Ovary (tissue), 9 donors: ENCODE data around the gene TAS2R30. TPM values are rescaled to one million over a fixed set of nuclear protein-coding genes. Genes with fewer than 3 reads are reported as not detected.
"Not testable (repeated sequence)": the region's sequence is repeated elsewhere in the genome, so short reads cannot be mapped to it uniquely, and the experiment has no call there.

Source experiments
- DNase-seq, 5 donors: peaks; one replicate each; pipeline ENCODE4 v3.0.0-alpha.2; 2019 to 2020
- H3K27ac ChIP-seq, 2 donors: fragments of 200-600 bp; one replicate each; pipeline versions ENCODE4 v1.5.1 to v1.8.0; 2019 to 2022
- H3K27me3 ChIP-seq: fragments of 200-600 bp; one replicate; pipeline ENCODE4 v1.8.0; 2022
- H3K36me3 ChIP-seq: fragments of 200-600 bp; sonication (generic); one replicate; pipeline ENCODE4 v1.5.1; 2019
- H3K4me1 ChIP-seq: one replicate; pipeline ENCODE4 v1.8.1; 2013; ENCODE audit warnings: mild to moderate bottlenecking, moderate library complexity; ENCODE audit not compliant: insufficient read depth
- H3K4me3 ChIP-seq: fragments of 200-600 bp; sonication (generic); one replicate; pipeline ENCODE4 v1.5.1; 2017
- H3K9me3 ChIP-seq, 2 donors: fragments of 200-600 bp in 1 of 2; sonication (generic) in 1 of 2; one replicate each; pipeline versions ENCODE4 v1.5.1 to v1.8.1; 2013 to 2019; ENCODE audit warnings: mild to moderate bottlenecking in 1 of 2, moderate library complexity in 1 of 2
- EP300 ChIP-seq: sonication (generic); formaldehyde crosslinking; IDR thresholded peaks from one replicate; pipeline ENCODE4 v1.6.1; 2017; ENCODE audit warnings: antibody characterized with exemption
- POLR2A ChIP-seq: fragments of 450-650 bp; IDR thresholded peaks from one replicate; pipeline ENCODE4 v1.6.1; 2017; ENCODE audit warnings: antibody characterized with exemption, mild to moderate bottlenecking, moderate library complexity
- WGBS, 3 donors: extraction: QIAGEN DNeasy Blood & Tissue Kit in 1 of 3; methylation state at CpG; one replicate each; pipeline versions ENCODE4 v1.1.5 to v1.1.7; 2013 to 2017; 5-methylcytosine and 5-hydroxymethylcytosine counted together
- intact Hi-C, 4 donors: fragments of 100-400 bp; cut with DNase I; formaldehyde crosslinking; loops; one replicate each; pipeline versions ENCODE4 v1.11.0 to v1.15.1; 2022 to 2023
- polyA plus RNA-seq, 2 donors: library from polyadenylated mRNA; stranded (reverse); fragments of 200-250 nt in 1 of 2; fragments of 350-450 nt in 1 of 2; fragmentation: Illumina TruSeq in 1 of 2; extraction: RNeasy Lipid Tissue Mini Kit (QIAGEN cat#74804) in 1 of 2; gene quantifications; one replicate each; pipeline ENCODE4 v1.2.3, GENCODE V29; 2013 to 2014
- total RNA-seq, 7 donors: library from RNA; depleted of rRNA in 2 of 7; stranded (reverse); fragments of >200 nt in 2 of 7; fragmentation: NEBNext Ultra II Directional in 3 of 7; extraction: Animal tissue kit (Norgen Biotek cat#: 25700) in 3 of 7; gene quantifications; one replicate each; pipeline versions ENCODE4 v1.1.0 to v1.2.4, GENCODE V29; 2016 to 2023
- TF ChIP-seq, protein P1 (sequence below), 3 donors: fragments of 450-650 bp in 2 of 3; fragments of 200-600 bp in 1 of 3; IDR thresholded peaks; one replicate each; pipeline versions ENCODE4 v1.5.1 to v1.8.0; 2016 to 2022; ENCODE audit warnings: antibody characterized with exemption in 3 of 3, mild to moderate bottlenecking in 1 of 3
- donor health status: DM: no; HTN: no; CAD: no; lungs with moderate emphysema.
- donor health status: DM: no; HTN: no; CAD: no.
- donor health status: Bipolar disorder and iron deficiency.
- donor health status: DM: yes; HTN: yes; CAD: no.
- donor health status: DM: no; HTN: no; CAD: no.
- donor health status: DM: yes; HTN: yes; CAD: no.

The TAS2R30 gene
- total and polyA plus RNA-seq, 9 donors = 0.10 to 9.9 (median 3.2) TPM

DNA sequence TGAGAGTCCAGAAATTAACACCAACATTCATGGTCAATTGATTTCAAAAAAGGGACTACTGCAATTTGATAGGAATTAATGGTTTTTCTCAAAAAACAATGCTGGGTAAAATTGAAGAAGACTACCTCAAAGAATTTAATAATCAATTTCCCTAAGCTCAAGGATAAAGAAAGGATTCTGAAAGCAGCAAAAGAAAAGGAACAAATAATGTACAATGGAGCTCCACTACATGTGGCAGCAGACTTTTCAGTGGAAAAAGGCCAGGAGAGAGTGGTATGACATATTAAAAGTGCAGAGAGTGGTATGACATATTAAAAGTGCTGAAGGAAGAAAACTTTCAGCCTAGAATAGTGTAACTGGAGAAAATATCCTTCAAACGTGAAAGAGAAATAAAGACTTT, 26.7 kb downstream of the TAS2R30 start:
- H3K36me3 ChIP-seq = no peaks in the 10 kb centered on the region
- H3K27me3 ChIP-seq = no peaks in the 10 kb centered on the region
- H3K27ac ChIP-seq = no peak overlapping the region
- 78 to 98% (median 86%) methylated on average over 1 of the region's 1 CpG for WGBS, 3 donors
- H3K9me3 ChIP-seq = no peaks in the 10 kb centered on the region
- TF ChIP-seq EP300 (no peak), POLR2A (no peak)
- TF ChIP-seq, protein P1, sequence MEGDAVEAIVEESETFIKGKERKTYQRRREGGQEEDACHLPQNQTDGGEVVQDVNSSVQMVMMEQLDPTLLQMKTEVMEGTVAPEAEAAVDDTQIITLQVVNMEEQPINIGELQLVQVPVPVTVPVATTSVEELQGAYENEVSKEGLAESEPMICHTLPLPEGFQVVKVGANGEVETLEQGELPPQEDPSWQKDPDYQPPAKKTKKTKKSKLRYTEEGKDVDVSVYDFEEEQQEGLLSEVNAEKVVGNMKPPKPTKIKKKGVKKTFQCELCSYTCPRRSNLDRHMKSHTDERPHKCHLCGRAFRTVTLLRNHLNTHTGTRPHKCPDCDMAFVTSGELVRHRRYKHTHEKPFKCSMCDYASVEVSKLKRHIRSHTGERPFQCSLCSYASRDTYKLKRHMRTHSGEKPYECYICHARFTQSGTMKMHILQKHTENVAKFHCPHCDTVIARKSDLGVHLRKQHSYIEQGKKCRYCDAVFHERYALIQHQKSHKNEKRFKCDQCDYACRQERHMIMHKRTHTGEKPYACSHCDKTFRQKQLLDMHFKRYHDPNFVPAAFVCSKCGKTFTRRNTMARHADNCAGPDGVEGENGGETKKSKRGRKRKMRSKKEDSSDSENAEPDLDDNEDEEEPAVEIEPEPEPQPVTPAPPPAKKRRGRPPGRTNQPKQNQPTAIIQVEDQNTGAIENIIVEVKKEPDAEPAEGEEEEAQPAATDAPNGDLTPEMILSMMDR (IDR thresholded peaks at IDR 0.05) = no peak
- intact Hi-C loops = no loop called here
- no peaks in the 10 kb centered on the region for H3K4me1 ChIP-seq
- no peak overlapping the region for H3K4me3 ChIP-seq
- no peak for DNase-seq

- 96 to 99% (median 97%) methylated on average over 2 of the region's 2 CpGs for WGBS, 3 donors
- H3K4me3 ChIP-seq = no peak overlapping the region
- no peak overlapping the region for H3K27ac ChIP-seq
- intact Hi-C loops = no loop called here
- no peaks in the 10 kb centered on the region for H3K4me1 ChIP-seq
- no peaks in the 10 kb centered on the region for H3K9me3 ChIP-seq
- H3K27me3 ChIP-seq = no peaks in the 10 kb centered on the region
- TF ChIP-seq EP300 = no peak
- DNase-seq = no peak
- no peaks in the 10 kb centered on the region for H3K36me3 ChIP-seq
These were observed 28.2 kb downstream of the TAS2R30 start for GRCh38 chr12:11106288-11106687.

- intact Hi-C loops = no loop called here
- no peak overlapping the region for H3K4me3 ChIP-seq
- TF ChIP-seq, protein P1 (IDR thresholded peaks at IDR 0.05) = no peak
- no peak for TF ChIP-seq POLR2A
- TF ChIP-seq EP300 = no peak
- no peak for DNase-seq
- no peaks in the 10 kb centered on the region for H3K4me1 ChIP-seq
- no peaks in the 10 kb centered on the region for H3K9me3 ChIP-seq
- no peak overlapping the region for H3K27ac ChIP-seq
- no peaks in the 10 kb centered on the region for H3K36me3 ChIP-seq
- 65 to 93% (median 66%) methylated on average over 2 of the region's 2 CpGs for WGBS, 3 donors
- H3K27me3 ChIP-seq = no peaks in the 10 kb centered on the region
These were observed 28.9 kb downstream of the TAS2R30 start for GRCh38 chr12:11105546-11105945.

- H3K4me1 ChIP-seq, H3K27ac ChIP-seq, H3K27me3 ChIP-seq, DNase-seq, intact Hi-C loops, H3K9me3 ChIP-seq, H3K4me3 ChIP-seq, H3K36me3 ChIP-seq: not testable (repeated sequence)
- no CpG with 5 or more reads among the region's 2 CpGs for WGBS, 3 donors
These were observed 39.5 kb downstream of the TAS2R30 start for GRCh38 chr12:11094910-11095309.

DNA sequence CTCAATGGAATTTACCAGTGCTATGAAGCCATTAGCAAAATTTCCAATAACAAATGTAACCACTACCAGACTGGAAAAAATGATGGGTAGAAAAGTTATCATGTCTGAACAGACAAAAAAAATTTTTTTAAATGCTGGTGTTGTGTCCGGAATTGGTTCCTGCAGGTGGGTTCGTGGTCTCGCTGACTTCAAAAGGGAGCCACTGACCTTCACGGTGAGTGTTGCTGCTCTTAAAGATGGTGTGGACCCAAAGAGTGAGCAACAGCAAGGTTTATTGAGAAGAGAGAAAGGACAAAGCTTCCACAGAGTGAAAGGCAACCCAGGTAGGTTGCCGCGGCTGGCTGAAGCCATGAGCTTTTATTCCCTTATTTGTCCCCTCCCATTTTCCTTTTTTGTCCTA, 42.3 kb downstream of the TAS2R30 start, which contains the start of gene TAS2R43:
Gene TAS2R43, minus strand, starts transcription at position 186 of the 400 bp plus-strand sequence. Its CDS starts 84 bp downstream, at position 102.
- no peaks in the 10 kb centered on the region for H3K4me1 ChIP-seq
- WGBS, 3 donors = 95 to 96% (median 96%) methylated on average over 6 of the region's 6 CpGs
- DNase-seq = no peak
- no peak within 1 kb of the TSS for H3K27ac ChIP-seq
- no peaks in the 10 kb centered on the region for H3K27me3 ChIP-seq
- no peak within 1 kb of the TSS for H3K4me3 ChIP-seq
- no peaks in the 10 kb centered on the region for H3K9me3 ChIP-seq
- TF ChIP-seq POLR2A (no peak), EP300 (no peak)
- TF ChIP-seq, protein P1 (IDR thresholded peaks at IDR 0.05) = no peak
- intact Hi-C loops = no loop called here
- no peaks in the 10 kb centered on the region for H3K36me3 ChIP-seq

DNA sequence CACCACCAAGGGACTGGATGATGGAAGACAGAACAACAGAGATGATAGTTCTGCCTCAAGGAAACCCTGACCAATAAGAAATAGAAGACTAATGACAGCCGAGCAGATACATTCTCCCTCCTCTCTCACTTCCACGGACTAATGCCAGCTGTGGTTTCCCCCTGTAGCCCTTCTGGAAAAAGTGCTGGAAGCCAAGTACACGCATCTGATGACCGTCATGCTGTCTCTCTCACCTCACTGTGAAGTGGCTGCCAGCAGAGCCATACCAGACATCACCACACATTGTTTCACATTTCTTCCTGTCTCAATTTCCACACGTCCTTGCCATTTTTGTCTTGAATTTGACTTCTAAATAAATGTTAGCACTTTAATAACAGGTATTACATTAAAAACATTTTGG, 45.2 kb downstream of the TAS2R30 start:
- no peak overlapping the region for H3K27ac ChIP-seq
- H3K27me3 ChIP-seq = no peaks in the 10 kb centered on the region
- H3K4me1 ChIP-seq = no peaks in the 10 kb centered on the region
- H3K4me3 ChIP-seq = no peak overlapping the region
- no peaks in the 10 kb centered on the region for H3K36me3 ChIP-seq
- 87 to 96% (median 91%) methylated on average over 5 of the region's 5 CpGs for WGBS, 3 donors
- TF ChIP-seq EP300 (no peak), POLR2A (no peak)
- TF ChIP-seq, protein P1 (IDR thresholded peaks at IDR 0.05) = no peak
- no peak for DNase-seq
- intact Hi-C loops = no loop called here
- no peaks in the 10 kb centered on the region for H3K9me3 ChIP-seq
